Progenitor cell of endocrine pancreas (in vitro differentiated cells): ENCODE results near the gene FRMPD4. TPM values are rescaled to one million over a fixed set of nuclear protein-coding genes. Genes with fewer than 3 reads are reported as not detected.

Experiments
- DNase-seq: peaks from one replicate; pipeline ENCODE4 v3.0.0; 2021; ENCODE audit warnings: low spot score; ENCODE audit not compliant: unreplicated experiment
- H3K27ac Mint-ChIP-seq: 2 replicates; pipeline ENCODE4 v1.8.0; 2021; ENCODE audit warnings: mild to moderate bottlenecking, moderate library complexity, mixed read lengths
- H3K27me3 Mint-ChIP-seq: 2 replicates; pipeline ENCODE4 v1.8.0; 2021; ENCODE audit warnings: mixed read lengths
- H3K36me3 Mint-ChIP-seq: 2 replicates; pipeline ENCODE4 v1.8.0; 2022; ENCODE audit warnings: mixed read lengths; ENCODE audit not compliant: insufficient read depth
- H3K4me1 Mint-ChIP-seq: 2 replicates; pipeline ENCODE4 v1.8.0; 2021; ENCODE audit warnings: low read depth, mixed read lengths
- H3K4me3 Mint-ChIP-seq: 2 replicates; pipeline ENCODE4 v1.8.0; 2021; ENCODE audit warnings: low read depth, mild to moderate bottlenecking, moderate library complexity, mixed read lengths
- H3K9me3 Mint-ChIP-seq: 2 replicates; pipeline ENCODE4 v1.8.0; 2021; ENCODE audit warnings: low read depth, mixed read lengths
- total RNA-seq: library from RNA; stranded (reverse); gene quantifications from 2 replicates; pipeline ENCODE4 v1.2.1, GENCODE V29; 2021
- TF ChIP-seq, protein P1 (sequence below): fragments of 200-600 bp; sonication (generic); IDR thresholded peaks from one replicate; pipeline ENCODE4 v1.5.0; 2021; ENCODE audit warnings: antibody characterized with exemption, mild to moderate bottlenecking; ENCODE audit not compliant: unreplicated experiment

Gene FRMPD4
- total RNA-seq, 1 donor from 2014 or later, result 0.10 TPM

GRCh38 chrX:12319003-12319519, 180.8 kb downstream of the FRMPD4 start:
- no peak overlapping the region for H3K4me3 Mint-ChIP-seq
- H3K27me3 Mint-ChIP-seq, result no peaks in the 10 kb centered on the region
- H3K36me3 Mint-ChIP-seq, result peaks cover 2% of the 10 kb centered on the region
- H3K9me3 Mint-ChIP-seq, result peaks cover 5% of the 10 kb centered on the region
- H3K4me1 Mint-ChIP-seq, result no peaks in the 10 kb centered on the region
- no peak for DNase-seq
- TF ChIP-seq, protein P1, sequence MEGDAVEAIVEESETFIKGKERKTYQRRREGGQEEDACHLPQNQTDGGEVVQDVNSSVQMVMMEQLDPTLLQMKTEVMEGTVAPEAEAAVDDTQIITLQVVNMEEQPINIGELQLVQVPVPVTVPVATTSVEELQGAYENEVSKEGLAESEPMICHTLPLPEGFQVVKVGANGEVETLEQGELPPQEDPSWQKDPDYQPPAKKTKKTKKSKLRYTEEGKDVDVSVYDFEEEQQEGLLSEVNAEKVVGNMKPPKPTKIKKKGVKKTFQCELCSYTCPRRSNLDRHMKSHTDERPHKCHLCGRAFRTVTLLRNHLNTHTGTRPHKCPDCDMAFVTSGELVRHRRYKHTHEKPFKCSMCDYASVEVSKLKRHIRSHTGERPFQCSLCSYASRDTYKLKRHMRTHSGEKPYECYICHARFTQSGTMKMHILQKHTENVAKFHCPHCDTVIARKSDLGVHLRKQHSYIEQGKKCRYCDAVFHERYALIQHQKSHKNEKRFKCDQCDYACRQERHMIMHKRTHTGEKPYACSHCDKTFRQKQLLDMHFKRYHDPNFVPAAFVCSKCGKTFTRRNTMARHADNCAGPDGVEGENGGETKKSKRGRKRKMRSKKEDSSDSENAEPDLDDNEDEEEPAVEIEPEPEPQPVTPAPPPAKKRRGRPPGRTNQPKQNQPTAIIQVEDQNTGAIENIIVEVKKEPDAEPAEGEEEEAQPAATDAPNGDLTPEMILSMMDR, result no peak
- no peak overlapping the region for H3K27ac Mint-ChIP-seq

DNA sequence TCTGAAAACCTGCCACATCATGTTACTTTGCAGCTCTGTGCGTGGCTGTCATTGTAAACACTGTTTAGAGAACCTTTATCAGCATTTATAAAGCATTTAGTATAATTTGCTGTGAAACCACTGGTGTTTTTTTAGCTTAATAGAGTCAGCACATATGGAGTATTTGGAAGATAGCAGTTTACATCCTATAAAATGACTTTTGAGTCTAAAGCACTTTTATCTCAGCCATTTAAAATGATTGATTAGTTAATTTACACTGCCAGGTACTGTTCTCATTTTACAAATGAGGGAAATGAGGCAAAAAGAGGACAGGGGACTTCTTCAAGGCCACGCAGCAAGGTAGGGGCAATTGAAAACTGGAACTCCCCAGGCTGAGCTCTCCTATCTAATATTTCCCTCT, 181.7 kb downstream of the FRMPD4 start:
- TF ChIP-seq, protein P1, result no peak
- peaks cover 5% of the 10 kb centered on the region for H3K9me3 Mint-ChIP-seq
- no peaks in the 10 kb centered on the region for H3K4me1 Mint-ChIP-seq
- no peak overlapping the region for H3K27ac Mint-ChIP-seq
- no peak for DNase-seq
- no peaks in the 10 kb centered on the region for H3K27me3 Mint-ChIP-seq
- peaks cover 2% of the 10 kb centered on the region for H3K36me3 Mint-ChIP-seq
- no peak overlapping the region for H3K4me3 Mint-ChIP-seq

DNA sequence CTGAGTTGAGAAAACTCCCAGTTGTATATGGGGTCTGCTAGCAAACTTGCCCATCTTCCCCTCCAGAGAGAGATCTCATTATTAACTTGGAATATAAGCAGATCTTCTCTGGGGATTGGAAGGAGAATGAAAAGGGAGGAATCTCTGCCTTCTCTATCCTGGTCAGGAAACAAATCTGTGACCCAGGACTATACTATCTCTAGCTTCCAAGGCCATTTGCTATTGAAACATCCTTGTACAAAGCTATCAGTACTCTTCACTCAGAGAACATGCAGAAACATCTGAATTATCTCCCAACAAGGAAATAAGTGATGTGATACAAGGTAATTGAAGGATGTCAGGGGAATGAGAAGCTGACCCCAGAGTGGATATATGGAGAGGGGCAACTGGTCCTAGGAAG, 183.8 kb downstream of the FRMPD4 start:
- Mint-ChIP-seq H3K27me3 (no peaks in the 10 kb centered on the region), H3K27ac (no peak overlapping the region), H3K4me3 (no peak overlapping the region), H3K4me1 (no peaks in the 10 kb centered on the region), H3K36me3 (peaks cover 2% of the 10 kb centered on the region), H3K9me3 (peaks cover 5% of the 10 kb centered on the region)
- no peak for DNase-seq
- TF ChIP-seq, protein P1, result no peak

DNA sequence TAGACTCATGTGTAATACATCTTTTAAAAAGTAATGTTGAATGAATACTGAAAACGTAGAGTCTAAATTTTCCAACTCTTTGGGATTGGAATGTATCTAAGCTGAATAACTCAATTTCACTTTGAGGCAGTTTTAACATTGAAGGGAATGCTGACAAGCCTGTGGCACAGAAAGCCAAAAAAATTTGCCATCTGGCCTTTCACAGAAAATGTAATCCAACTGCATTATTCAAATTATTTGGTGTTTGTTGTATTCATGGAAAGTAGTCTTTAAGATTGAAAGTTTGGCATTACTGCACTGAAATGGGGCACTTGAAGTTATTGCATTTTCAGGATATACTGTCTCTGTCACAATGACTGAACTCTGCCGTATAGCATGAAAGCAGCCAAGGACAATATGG, 186.9 kb downstream of the FRMPD4 start:
- H3K27ac Mint-ChIP-seq, result no peak overlapping the region
- no peaks in the 10 kb centered on the region for H3K4me1 Mint-ChIP-seq
- peaks cover 5% of the 10 kb centered on the region for H3K9me3 Mint-ChIP-seq
- DNase-seq, result no peak
- H3K27me3 Mint-ChIP-seq, result no peaks in the 10 kb centered on the region
- TF ChIP-seq, protein P1, result no peak
- peaks cover 2% of the 10 kb centered on the region for H3K36me3 Mint-ChIP-seq
- no peak overlapping the region for H3K4me3 Mint-ChIP-seq

DNA sequence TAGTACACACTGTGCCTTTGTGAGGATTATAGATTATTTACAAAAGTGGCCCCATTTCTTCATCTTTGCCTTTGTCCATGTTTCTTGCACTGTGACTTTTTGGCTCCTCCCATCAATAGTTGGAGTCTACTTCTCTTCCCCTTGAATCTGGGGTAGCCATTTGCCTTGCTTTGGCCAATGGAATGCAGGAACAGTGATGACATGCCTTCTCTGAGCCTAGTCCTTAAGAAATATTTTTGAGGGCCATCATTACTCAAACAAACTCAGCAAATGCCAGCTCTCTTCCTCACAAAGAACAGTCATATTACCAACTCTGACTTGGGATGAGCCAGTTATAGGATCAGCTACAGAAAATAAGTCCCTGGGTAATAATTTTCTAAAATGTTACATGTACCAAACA, 189.6 kb downstream of the FRMPD4 start:
- H3K9me3 Mint-ChIP-seq, result no peaks in the 10 kb centered on the region
- TF ChIP-seq, protein P1, result no peak
- no peaks in the 10 kb centered on the region for H3K4me1 Mint-ChIP-seq
- no peak overlapping the region for H3K4me3 Mint-ChIP-seq
- H3K27me3 Mint-ChIP-seq, result no peaks in the 10 kb centered on the region
- no peaks in the 10 kb centered on the region for H3K36me3 Mint-ChIP-seq
- DNase-seq, result no peak
- no peak overlapping the region for H3K27ac Mint-ChIP-seq
